ENCODE results near the gene MAGT1. TPM values are rescaled to one million over a fixed set of nuclear protein-coding genes. Genes with fewer than 3 reads are reported as not detected.

MAGT1 gene
- total RNA-seq, 1 experiment from 2014 or later, result 75.0 TPM

- Mint-ChIP-seq H3K4me1 (ENCODE audit: low read depth, unreplicated experiment) (no peaks in the 10 kb centered on the region), H3K27me3 (ENCODE audit: insufficient read depth, unreplicated experiment) (no peaks in the 10 kb centered on the region), H3K9me3 (ENCODE audit: unreplicated experiment) (no peaks in the 10 kb centered on the region), H3K4me3 (ENCODE audit: unreplicated experiment) (peak within 1 kb of the TSS; percentile 94), H3K36me3 (ENCODE audit: insufficient read depth, unreplicated experiment) (peaks cover under 1% of the 10 kb centered on the region), H3K27ac (ENCODE audit: unreplicated experiment) (peak within 1 kb of the TSS; percentile 90)
- intact Hi-C loops (cut with micrococcal nuclease; ENCODE audit: unreplicated experiment), result loop anchor here (1.0 to 5.0 kb wide), 4 partner anchors 11 to 192 kb away; partner anchors contain the start of genes COX7B and PGK1
- DNase-seq, result peak; percentile 88 to 92
- no TSS peak for BruUV-seq (replicated peaks)
- no peaks in the 10 kb centered on the region for H3K9me3 ChIP-seq
- TF ChIP-seq CTCF (IDR thresholded peaks at IDR 0.05; ENCODE audit: insufficient read depth in 1 of 2, low read depth in 1 of 2, low read length in 1 of 2, severe bottlenecking in 1 of 2, unreplicated experiment in 1 of 2), result peak; percentile 36 to 71
- POLR2A ChIA-PET, result interaction anchor here (1.2 kb wide), 1 partner anchor 11 kb away, joined by 12 read pairs; the partner anchor contains the start of gene COX7B
- H3K4me1 ChIP-seq, result no peaks in the 10 kb centered on the region
- no peaks in the 10 kb centered on the region for H3K27me3 ChIP-seq (replicated peaks; ENCODE audit: control insufficient read depth, insufficient read depth, low read length)
- H3K36me3 ChIP-seq (ENCODE audit: control insufficient read depth, insufficient read depth, low read length), result no peaks in the 10 kb centered on the region
- CTCF ChIA-PET, result interaction anchor here (0.6 to 1.6 kb wide), 4 partner anchors 11 to 119 kb away, joined by 3 to 8 read pairs (median 4); partner anchors contain the start of gene COX7B
- H3K4me3 ChIP-seq (ENCODE audit: low read depth, low read length), result peak within 1 kb of the TSS; percentile 65
These were observed 15.0 kb upstream of the MAGT1 start, which contains the start of gene ATP7A for GRCh38 chrX:77910108-77910840. Gene ATP7A, plus strand, starts transcription at chrX:77910693. Its CDS starts 60,949 bp downstream, at chrX:77971642.

- H3K4me1 Mint-ChIP-seq (ENCODE audit: low read depth, unreplicated experiment), result no peaks in the 10 kb centered on the region
- BruUV-seq (replicated peaks), result no TSS peak
- no peaks in the 10 kb centered on the region for H3K27me3 Mint-ChIP-seq (ENCODE audit: insufficient read depth, unreplicated experiment)
- no peak for DNase-seq
- no peaks in the 10 kb centered on the region for H3K4me1 ChIP-seq
- no peak for TF ChIP-seq CTCF (IDR thresholded peaks at IDR 0.05; ENCODE audit: insufficient read depth in 1 of 2, low read depth in 1 of 2, low read length in 1 of 2, severe bottlenecking in 1 of 2, unreplicated experiment in 1 of 2)
- no peaks in the 10 kb centered on the region for H3K9me3 Mint-ChIP-seq (ENCODE audit: unreplicated experiment)
- no peaks in the 10 kb centered on the region for H3K36me3 ChIP-seq (ENCODE audit: control insufficient read depth, insufficient read depth, low read length)
- H3K27ac Mint-ChIP-seq (ENCODE audit: unreplicated experiment), result no peak overlapping the region
- CTCF ChIA-PET, result no interaction called here
- intact Hi-C loops (cut with micrococcal nuclease; ENCODE audit: unreplicated experiment), result no loop called here
- no peaks in the 10 kb centered on the region for H3K9me3 ChIP-seq
- H3K4me3 ChIP-seq (ENCODE audit: low read depth, low read length), result no peak overlapping the region
- no peaks in the 10 kb centered on the region for H3K27me3 ChIP-seq (replicated peaks; ENCODE audit: control insufficient read depth, insufficient read depth, low read length)
- POLR2A ChIA-PET, result no interaction called here
- H3K36me3 Mint-ChIP-seq (ENCODE audit: insufficient read depth, unreplicated experiment), result peaks cover 32% of the 10 kb centered on the region
- no peak overlapping the region for H3K4me3 Mint-ChIP-seq (ENCODE audit: unreplicated experiment)
These were observed 6.3 kb upstream of the MAGT1 start for GRCh38 chrX:77901506-77901905.

GRCh38 chrX:77900688-77901087 lies 5.5 kb upstream of the MAGT1 start:
- H3K36me3 ChIP-seq (ENCODE audit: control insufficient read depth, insufficient read depth, low read length), result no peaks in the 10 kb centered on the region
- H3K9me3 Mint-ChIP-seq (ENCODE audit: unreplicated experiment), result no peaks in the 10 kb centered on the region
- H3K4me3 ChIP-seq (ENCODE audit: low read depth, low read length), result peak overlapping the region; percentile 43
- H3K27me3 Mint-ChIP-seq (ENCODE audit: insufficient read depth, unreplicated experiment), result no peaks in the 10 kb centered on the region
- H3K27ac Mint-ChIP-seq (ENCODE audit: unreplicated experiment), result no peak overlapping the region
- H3K4me1 ChIP-seq, result no peaks in the 10 kb centered on the region
- H3K36me3 Mint-ChIP-seq (ENCODE audit: insufficient read depth, unreplicated experiment), result peaks cover 38% of the 10 kb centered on the region
- no peak for TF ChIP-seq CTCF (IDR thresholded peaks at IDR 0.05; ENCODE audit: insufficient read depth in 1 of 2, low read depth in 1 of 2, low read length in 1 of 2, severe bottlenecking in 1 of 2, unreplicated experiment in 1 of 2)
- H3K9me3 ChIP-seq, result no peaks in the 10 kb centered on the region
- H3K27me3 ChIP-seq (replicated peaks; ENCODE audit: control insufficient read depth, insufficient read depth, low read length), result no peaks in the 10 kb centered on the region
- ChIA-PET CTCF (no interaction called here), POLR2A (no interaction called here)
- H3K4me3 Mint-ChIP-seq (ENCODE audit: unreplicated experiment), result peak overlapping the region; percentile 95
- intact Hi-C loops (cut with micrococcal nuclease; ENCODE audit: unreplicated experiment), result no loop called here
- no peak for DNase-seq
- BruUV-seq (replicated peaks), result no TSS peak
- H3K4me1 Mint-ChIP-seq (ENCODE audit: low read depth, unreplicated experiment), result no peaks in the 10 kb centered on the region
